Measurements from ENCODE around the gene DIAPH3. TPM values are rescaled to one million over a fixed set of nuclear protein-coding genes. Genes with fewer than 3 reads are reported as not detected.

Gene DIAPH3
- total and polyA plus RNA-seq, 7 donors, result 0.16 to 3.8 (median 1.1) TPM; not detected in 1

- Histone ChIP-seq H3K4me1 (no peaks in the 10 kb centered on the region), H3K36me3 (no peaks in the 10 kb centered on the region), H3K27me3 (no peaks in the 10 kb centered on the region), H3K9me3 (no peaks in the 10 kb centered on the region), H3K27ac (no peak overlapping the region), H3K4me3 (no peak overlapping the region)
- no peak for TF ChIP-seq POLR2AphosphoS5 (IDR thresholded peaks at IDR 0.05)
- no peak for TF ChIP-seq CTCF (IDR thresholded peaks at IDR 0.05)
- no peak for TF ChIP-seq POLR2A (IDR thresholded peaks at IDR 0.05)
- TF ChIP-seq EP300 (IDR thresholded peaks at IDR 0.05), result no peak
- no peak for DNase-seq
- WGBS, 2 donors, result 65 to 84% methylated on average over 5 of the region's 5 CpGs
- intact Hi-C loops (cut with DNase I), result no loop called here
Observed at GRCh38 chr13:60175571-60175970, 11.8 kb upstream of the DIAPH3 start.

GRCh38 chr13:60174113-60174512, 10.4 kb upstream of the DIAPH3 start:
- Histone ChIP-seq H3K27ac (no peak overlapping the region), H3K36me3 (no peaks in the 10 kb centered on the region), H3K4me3 (no peak overlapping the region), H3K9me3 (no peaks in the 10 kb centered on the region), H3K4me1 (no peaks in the 10 kb centered on the region), H3K27me3 (no peaks in the 10 kb centered on the region)
- DNase-seq, result no peak
- intact Hi-C loops (cut with DNase I), result no loop called here
- WGBS, 2 donors, result 90 to 91% methylated on average over 5 of the region's 5 CpGs
- TF ChIP-seq POLR2A (IDR thresholded peaks at IDR 0.05), result no peak
- no peak for TF ChIP-seq EP300 (IDR thresholded peaks at IDR 0.05)
- no peak for TF ChIP-seq POLR2AphosphoS5 (IDR thresholded peaks at IDR 0.05)
- TF ChIP-seq CTCF (IDR thresholded peaks at IDR 0.05), result no peak

GRCh38 chr13:60172111-60172510, 8.4 kb upstream of the DIAPH3 start:
- intact Hi-C loops (cut with DNase I), result no loop called here
- 38 to 76% methylated on average over 2 of the region's 2 CpGs for WGBS, 2 donors
- H3K4me1 ChIP-seq, result no peaks in the 10 kb centered on the region

GRCh38 chr13:60170414-60170813, 6.7 kb upstream of the DIAPH3 start:
- Histone ChIP-seq H3K36me3 (no peaks in the 10 kb centered on the region), H3K27ac (no peak overlapping the region), H3K27me3 (no peaks in the 10 kb centered on the region), H3K4me1 (no peaks in the 10 kb centered on the region), H3K4me3 (no peak overlapping the region), H3K9me3 (no peaks in the 10 kb centered on the region)
- intact Hi-C loops (cut with DNase I), result no loop called here
- DNase-seq, result no peak
- 93 to 94% methylated on average over 3 of the region's 3 CpGs for WGBS, 2 donors
- TF ChIP-seq EP300 (IDR thresholded peaks at IDR 0.05) (no peak), POLR2AphosphoS5 (IDR thresholded peaks at IDR 0.05) (no peak), CTCF (IDR thresholded peaks at IDR 0.05) (no peak), POLR2A (IDR thresholded peaks at IDR 0.05) (no peak)

More at GRCh38 chr13:60172111-60172510, 8.4 kb upstream of the DIAPH3 start:
- H3K9me3 ChIP-seq, result no peaks in the 10 kb centered on the region
- no peak for DNase-seq
- TF ChIP-seq EP300 (IDR thresholded peaks at IDR 0.05) (no peak), POLR2A (IDR thresholded peaks at IDR 0.05) (no peak), CTCF (IDR thresholded peaks at IDR 0.05) (no peak), POLR2AphosphoS5 (IDR thresholded peaks at IDR 0.05) (no peak)
- no peaks in the 10 kb centered on the region for H3K36me3 ChIP-seq
- H3K27me3 ChIP-seq, result no peaks in the 10 kb centered on the region
- H3K27ac ChIP-seq, result no peak overlapping the region
- no peak overlapping the region for H3K4me3 ChIP-seq

Measured in sigmoid colon (tissue), 7 donors.